HCT116 (cell line): ENCODE measurements around the gene EPHB2. TPM values are rescaled to one million over a fixed set of nuclear protein-coding genes. Genes with fewer than 3 reads are reported as not detected.

Experiments
- ATAC-seq: fragments of 200-7000 bp; cut with Tn5 transposase; 2 replicates; pipeline ENCODE4 v1.9.1; 2020; ENCODE audit warnings: mild to moderate bottlenecking, moderate library complexity
- BruUV-seq: library from RNA; stranded (reverse); fragments of 400-500 nt; replicated peaks from 2 replicates; lab custom pipeline; 2021; lab: Mats Ljungman, UMichigan
- CTCF ChIA-PET: fragments of 300-600 bp; sonication (Branson Sonifier 250); formaldehyde crosslinking; loops from one replicate; lab custom pipeline; 2021; ENCODE audit warnings: antibody characterized with exemption; lab: Charles Lee
- POLR2A ChIA-PET: fragments of 300-600, 350-600 bp; sonication (Branson Sonifier 250); formaldehyde crosslinking; loops from one replicate; lab custom pipeline; 2021; ENCODE audit warnings: antibody characterized with exemption; lab: Charles Lee
- RAD21 ChIA-PET, 2 experiments: fragments of 300-600 bp; sonication (Branson Sonifier 250); formaldehyde crosslinking; loops; one replicate each; lab custom pipeline; 2023; ENCODE audit warnings: low total read pairs in 2 of 2; ENCODE audit not compliant: uncharacterized antibody in 2 of 2, unreplicated experiment in 2 of 2, low non-redundant PET in 1 of 2; lab: Charles Lee
- DNase-seq: peaks from one replicate; pipeline ENCODE4 v3.0.0-alpha.2; 2010; ENCODE audit warnings: low read depth, low spot score
- H2AFZ ChIP-seq: fragments of 200-600 bp; shearing (Covaris generic), sonication (generic); 2 replicates; pipeline ENCODE4 v1.6.1; 2017; ENCODE audit warnings: low read depth, mixed run types, mixed read lengths, antibody characterized with exemption, low read length; ENCODE audit not compliant: poor library complexity, severe bottlenecking
- H3K27ac ChIP-seq: 2 replicates; pipeline ENCODE4 v1.5.1; 2012; ENCODE audit warnings: low read depth, low read length
- H3K27me3 ChIP-seq: fragments of 200-600 bp; sonication (generic); 2 replicates; pipeline ENCODE4 v1.6.1; 2016; ENCODE audit warnings: mixed run types, low read length, mixed read lengths; ENCODE audit not compliant: insufficient read depth
- H3K36me3 ChIP-seq, 2 experiments: fragments of 200-500 bp in 1 of 2; fragments of 200-600 bp in 1 of 2; sonication (Bioruptor generic) in 1 of 2; sonication (generic) in 1 of 2; 2 replicates each; pipeline versions ENCODE4 v1.5.1 to v1.6.1; 2014 to 2016; ENCODE audit warnings: low read length in 2 of 2, inconsistent platforms in 1 of 2, mixed read lengths in 1 of 2, mixed run types in 1 of 2; ENCODE audit not compliant: insufficient read depth in 2 of 2, control insufficient read depth in 1 of 2
- H3K4me1 ChIP-seq, 2 experiments: fragments of 200-600 bp in 1 of 2; sonication (generic) in 1 of 2; 2 replicates each; pipeline versions ENCODE4 v1.5.1 to v1.6.1; 2012 to 2017; ENCODE audit warnings: low read length in 2 of 2, inconsistent platforms in 1 of 2, mild to moderate bottlenecking in 1 of 2, mixed read lengths in 1 of 2, mixed run types in 1 of 2, moderate library complexity in 1 of 2; ENCODE audit not compliant: insufficient read depth in 2 of 2, control insufficient read depth in 1 of 2
- H3K4me2 ChIP-seq: fragments of 200-600 bp; sonication (generic); 2 replicates; pipeline ENCODE4 v1.6.1; 2017; ENCODE audit warnings: mixed run types, low read length, mixed read lengths
- H3K4me3 ChIP-seq, 2 experiments: fragments of 200-600 bp in 1 of 2; sonication (generic) in 1 of 2; replicated peaks in 1 of 2; 2 replicates each; pipeline ENCODE4 v1.5.1; 2011 to 2016; ENCODE audit warnings: low read length in 2 of 2, control low read depth in 1 of 2, low read depth in 1 of 2, mild to moderate bottlenecking in 1 of 2, mixed read lengths in 1 of 2, mixed run types in 1 of 2
- H3K79me2 ChIP-seq: fragments of 200-600 bp; sonication (generic); 2 replicates; pipeline ENCODE4 v1.6.1; 2017; ENCODE audit warnings: mild to moderate bottlenecking, mixed run types, low read length, moderate library complexity, mixed read lengths; ENCODE audit not compliant: insufficient read depth
- H3K9ac ChIP-seq: fragments of 200-600 bp; sonication (generic); 2 replicates; pipeline ENCODE4 v1.6.1; 2016; ENCODE audit warnings: low read length, mixed read lengths
- H3K9me2 ChIP-seq: fragments of 200-600 bp; sonication (generic), shearing (Covaris generic); 2 replicates; pipeline ENCODE4 v1.6.1; 2017; ENCODE audit warnings: mixed run types, mild to moderate bottlenecking, moderate library complexity; ENCODE audit not compliant: insufficient read depth
- H3K9me3 ChIP-seq, 2 experiments: fragments of 200-500 bp in 1 of 2; fragments of 200-600 bp in 1 of 2; sonication (Bioruptor generic) in 1 of 2; sonication (generic) in 1 of 2; 2 replicates each; pipeline ENCODE4 v1.6.1; 2014 to 2017; ENCODE audit warnings: low read length in 2 of 2, mixed read lengths in 2 of 2, inconsistent platforms in 1 of 2, low read depth in 1 of 2, mild to moderate bottlenecking in 1 of 2, mixed run types in 1 of 2, moderate library complexity in 1 of 2; ENCODE audit not compliant: control insufficient read depth in 1 of 2, insufficient read depth in 1 of 2
- H4K20me1 ChIP-seq: fragments of 200-600 bp; sonication (generic), shearing (Covaris generic); 2 replicates; pipeline ENCODE4 v1.6.1; 2017; ENCODE audit warnings: mixed run types, mild to moderate bottlenecking, moderate library complexity; ENCODE audit not compliant: insufficient read depth
- CEBPB ChIP-seq: IDR thresholded peaks from 2 replicates; pipeline ENCODE4 v1.6.1; 2012; ENCODE audit warnings: low read depth
- EGR1 ChIP-seq: IDR thresholded peaks from 2 replicates; pipeline ENCODE4 v1.6.1; 2012; ENCODE audit warnings: low read depth
- EZH2 ChIP-seq: fragments of 200-600 bp; sonication (generic); IDR thresholded peaks from 2 replicates; pipeline ENCODE4 v1.6.1; 2017; ENCODE audit warnings: antibody characterized with exemption, mixed run types
- MAX ChIP-seq: IDR thresholded peaks from 2 replicates; pipeline ENCODE4 v1.6.1; 2012
- POLR2AphosphoS5 ChIP-seq: IDR thresholded peaks from 2 replicates; pipeline ENCODE4 v1.6.1; 2011; ENCODE audit warnings: mild to moderate bottlenecking, low read depth, low read length, moderate library complexity
- SRF ChIP-seq: IDR thresholded peaks from 2 replicates; pipeline ENCODE4 v1.6.1; 2012; ENCODE audit warnings: low read depth
- TCF7L2 ChIP-seq: IDR thresholded peaks from 2 replicates; pipeline ENCODE4 v1.7.0; 2011; ENCODE audit warnings: borderline replicate concordance, inconsistent platforms; ENCODE audit not compliant: insufficient read depth, insufficient read length; ENCODE audit errors: extremely low read depth
- intact Hi-C: fragments of 100-400 bp; cut with micrococcal nuclease; formaldehyde crosslinking; loops from 2 replicates; pipeline ENCODE4 v1.10.0; 2022
- total RNA-seq: library from RNA; stranded (reverse); gene quantifications from one replicate; pipeline ENCODE4 v1.2.1, GENCODE V29; 2021; ENCODE audit not compliant: unreplicated experiment
- TF ChIP-seq, protein P1 (sequence below): IDR thresholded peaks from 2 replicates; pipeline ENCODE4 v1.6.1; 2011; ENCODE audit warnings: mild to moderate bottlenecking, low read length, moderate library complexity; ENCODE audit not compliant: insufficient replicate concordance; ENCODE audit errors: extremely low read depth

Gene EPHB2
- total RNA-seq, 1 experiment from 2014 or later, result 19.5 TPM

DNA sequence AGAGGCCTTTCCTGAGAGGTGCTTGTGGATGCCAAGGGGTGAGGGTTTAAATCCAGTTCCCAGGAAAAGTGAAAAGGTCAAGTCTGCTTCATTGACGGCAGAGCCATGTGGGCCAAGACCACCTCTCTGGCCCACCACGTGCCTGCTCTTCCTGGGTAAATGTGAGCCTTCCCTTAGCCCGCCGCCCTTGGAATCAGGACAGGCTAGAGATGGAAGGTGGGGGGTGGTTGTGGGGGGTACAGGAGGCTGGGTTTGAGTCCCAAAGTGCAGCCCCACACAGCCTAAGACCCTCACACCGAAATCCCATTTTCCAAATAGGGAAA lies 104.4 kb downstream of the EPHB2 start:
- Histone ChIP-seq H3K4me2 (no peak overlapping the region), H3K27ac (no peak overlapping the region)
- no peak for TF ChIP-seq CEBPB
- TF ChIP-seq POLR2AphosphoS5, result no peak
- TF ChIP-seq EGR1, result no peak
- no peak for TF ChIP-seq TCF7L2
- no peak for TF ChIP-seq EZH2
- TF ChIP-seq, protein P1, sequence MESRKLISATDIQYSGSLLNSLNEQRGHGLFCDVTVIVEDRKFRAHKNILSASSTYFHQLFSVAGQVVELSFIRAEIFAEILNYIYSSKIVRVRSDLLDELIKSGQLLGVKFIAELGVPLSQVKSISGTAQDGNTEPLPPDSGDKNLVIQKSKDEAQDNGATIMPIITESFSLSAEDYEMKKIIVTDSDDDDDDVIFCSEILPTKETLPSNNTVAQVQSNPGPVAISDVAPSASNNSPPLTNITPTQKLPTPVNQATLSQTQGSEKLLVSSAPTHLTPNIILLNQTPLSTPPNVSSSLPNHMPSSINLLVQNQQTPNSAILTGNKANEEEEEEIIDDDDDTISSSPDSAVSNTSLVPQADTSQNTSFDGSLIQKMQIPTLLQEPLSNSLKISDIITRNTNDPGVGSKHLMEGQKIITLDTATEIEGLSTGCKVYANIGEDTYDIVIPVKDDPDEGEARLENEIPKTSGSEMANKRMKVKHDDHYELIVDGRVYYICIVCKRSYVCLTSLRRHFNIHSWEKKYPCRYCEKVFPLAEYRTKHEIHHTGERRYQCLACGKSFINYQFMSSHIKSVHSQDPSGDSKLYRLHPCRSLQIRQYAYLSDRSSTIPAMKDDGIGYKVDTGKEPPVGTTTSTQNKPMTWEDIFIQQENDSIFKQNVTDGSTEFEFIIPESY, result no peak
- no peak for TF ChIP-seq MAX
- TF ChIP-seq SRF, result no peak
- TF ChIP-seq, all 23 proteins: peak for 0
- no TSS peak for BruUV-seq
- RAD21 ChIA-PET, result no interaction called here
- intact Hi-C loops, result no loop called here
- ATAC-seq, result no peak
- H4K20me1 ChIP-seq, result no peaks in the 10 kb centered on the region
- H3K9me2 ChIP-seq, result no peaks in the 10 kb centered on the region
- no peaks in the 10 kb centered on the region for H3K9me3 ChIP-seq
- peaks cover 0 to 26% of the 10 kb centered on the region in 2 experiments; a peak in 3 of 4 replicates for H3K4me1 ChIP-seq
- H3K79me2 ChIP-seq, result no peaks in the 10 kb centered on the region
- H2AFZ ChIP-seq, result no peak overlapping the region
- no peaks in the 10 kb centered on the region for H3K27me3 ChIP-seq
- CTCF ChIA-PET, result no interaction called here
- no peak overlapping the region for H3K9ac ChIP-seq
- no peaks in the 10 kb centered on the region for H3K36me3 ChIP-seq
- DNase-seq, result no peak
- POLR2A ChIA-PET, result no interaction called here
- H3K4me3 ChIP-seq, result no peak overlapping the region
